ENCODE results near the gene PADI2. TPM values are rescaled to one million over a fixed set of nuclear protein-coding genes. Genes with fewer than 3 reads are reported as not detected.

PADI2 gene
- total and polyA plus RNA-seq, 4 donors = 0.25 to 2.4 (median 0.96) TPM

DNA sequence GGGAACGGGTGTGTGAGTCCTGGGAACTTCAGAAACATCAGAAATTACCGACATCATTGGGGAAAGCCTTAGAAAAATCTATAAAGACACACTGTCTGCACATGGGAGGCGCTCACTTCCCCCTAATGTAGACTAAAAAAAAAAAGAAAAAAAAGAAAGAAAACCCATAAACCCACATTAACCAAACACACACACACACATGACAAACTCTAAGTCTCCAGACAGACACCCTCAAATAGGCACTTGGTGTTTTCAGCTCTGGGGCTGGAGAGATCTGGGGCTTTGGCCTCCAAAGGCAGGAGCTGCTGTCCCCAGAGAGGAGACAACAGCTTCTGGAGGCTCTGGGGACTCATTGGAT is 52.2 kb downstream of the PADI2 start:
- DNase-seq (ENCODE audit: low spot score) = no peak
- H3K9ac ChIP-seq (ENCODE audit: low read depth in 1 of 2, low read length in 2 of 2) = no peak overlapping the region
- no peaks in the 10 kb centered on the region for H3K36me3 ChIP-seq (ENCODE audit: control insufficient read depth in 4 of 4, insufficient read depth in 3 of 4, low read depth in 1 of 4, low read length in 3 of 4)
- TF ChIP-seq, protein P1, sequence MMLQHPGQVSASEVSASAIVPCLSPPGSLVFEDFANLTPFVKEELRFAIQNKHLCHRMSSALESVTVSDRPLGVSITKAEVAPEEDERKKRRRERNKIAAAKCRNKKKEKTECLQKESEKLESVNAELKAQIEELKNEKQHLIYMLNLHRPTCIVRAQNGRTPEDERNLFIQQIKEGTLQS (IDR thresholded peaks at IDR 0.05) = no peak
- TF ChIP-seq, protein P2, sequence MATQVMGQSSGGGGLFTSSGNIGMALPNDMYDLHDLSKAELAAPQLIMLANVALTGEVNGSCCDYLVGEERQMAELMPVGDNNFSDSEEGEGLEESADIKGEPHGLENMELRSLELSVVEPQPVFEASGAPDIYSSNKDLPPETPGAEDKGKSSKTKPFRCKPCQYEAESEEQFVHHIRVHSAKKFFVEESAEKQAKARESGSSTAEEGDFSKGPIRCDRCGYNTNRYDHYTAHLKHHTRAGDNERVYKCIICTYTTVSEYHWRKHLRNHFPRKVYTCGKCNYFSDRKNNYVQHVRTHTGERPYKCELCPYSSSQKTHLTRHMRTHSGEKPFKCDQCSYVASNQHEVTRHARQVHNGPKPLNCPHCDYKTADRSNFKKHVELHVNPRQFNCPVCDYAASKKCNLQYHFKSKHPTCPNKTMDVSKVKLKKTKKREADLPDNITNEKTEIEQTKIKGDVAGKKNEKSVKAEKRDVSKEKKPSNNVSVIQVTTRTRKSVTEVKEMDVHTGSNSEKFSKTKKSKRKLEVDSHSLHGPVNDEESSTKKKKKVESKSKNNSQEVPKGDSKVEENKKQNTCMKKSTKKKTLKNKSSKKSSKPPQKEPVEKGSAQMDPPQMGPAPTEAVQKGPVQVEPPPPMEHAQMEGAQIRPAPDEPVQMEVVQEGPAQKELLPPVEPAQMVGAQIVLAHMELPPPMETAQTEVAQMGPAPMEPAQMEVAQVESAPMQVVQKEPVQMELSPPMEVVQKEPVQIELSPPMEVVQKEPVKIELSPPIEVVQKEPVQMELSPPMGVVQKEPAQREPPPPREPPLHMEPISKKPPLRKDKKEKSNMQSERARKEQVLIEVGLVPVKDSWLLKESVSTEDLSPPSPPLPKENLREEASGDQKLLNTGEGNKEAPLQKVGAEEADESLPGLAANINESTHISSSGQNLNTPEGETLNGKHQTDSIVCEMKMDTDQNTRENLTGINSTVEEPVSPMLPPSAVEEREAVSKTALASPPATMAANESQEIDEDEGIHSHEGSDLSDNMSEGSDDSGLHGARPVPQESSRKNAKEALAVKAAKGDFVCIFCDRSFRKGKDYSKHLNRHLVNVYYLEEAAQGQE (IDR thresholded peaks at IDR 0.05) = no peak
- TF ChIP-seq, protein P3, sequence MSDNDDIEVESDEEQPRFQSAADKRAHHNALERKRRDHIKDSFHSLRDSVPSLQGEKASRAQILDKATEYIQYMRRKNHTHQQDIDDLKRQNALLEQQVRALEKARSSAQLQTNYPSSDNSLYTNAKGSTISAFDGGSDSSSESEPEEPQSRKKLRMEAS (IDR thresholded peaks at IDR 0.05) = no peak
- TF ChIP-seq RXRA (IDR thresholded peaks at IDR 0.05) (no peak), SP1 (IDR thresholded peaks at IDR 0.05) (no peak), HNF4G (IDR thresholded peaks at IDR 0.05) (no peak), YY1 (IDR thresholded peaks at IDR 0.05) (no peak), FOXA2 (IDR thresholded peaks at IDR 0.05) (no peak), NR2F2 (IDR thresholded peaks at IDR 0.05) (no peak), RAD21 (IDR thresholded peaks at IDR 0.05) (no peak), EGR1 (IDR thresholded peaks at IDR 0.05; ENCODE audit: low read depth in 2 of 2) (no peak), JUND (IDR thresholded peaks at IDR 0.05) (no peak), TAF1 (conservative IDR thresholded peaks at IDR 0.05) (no peak), FOXA1 (IDR thresholded peaks at IDR 0.05) (no peak)
- TF ChIP-seq, protein P4, sequence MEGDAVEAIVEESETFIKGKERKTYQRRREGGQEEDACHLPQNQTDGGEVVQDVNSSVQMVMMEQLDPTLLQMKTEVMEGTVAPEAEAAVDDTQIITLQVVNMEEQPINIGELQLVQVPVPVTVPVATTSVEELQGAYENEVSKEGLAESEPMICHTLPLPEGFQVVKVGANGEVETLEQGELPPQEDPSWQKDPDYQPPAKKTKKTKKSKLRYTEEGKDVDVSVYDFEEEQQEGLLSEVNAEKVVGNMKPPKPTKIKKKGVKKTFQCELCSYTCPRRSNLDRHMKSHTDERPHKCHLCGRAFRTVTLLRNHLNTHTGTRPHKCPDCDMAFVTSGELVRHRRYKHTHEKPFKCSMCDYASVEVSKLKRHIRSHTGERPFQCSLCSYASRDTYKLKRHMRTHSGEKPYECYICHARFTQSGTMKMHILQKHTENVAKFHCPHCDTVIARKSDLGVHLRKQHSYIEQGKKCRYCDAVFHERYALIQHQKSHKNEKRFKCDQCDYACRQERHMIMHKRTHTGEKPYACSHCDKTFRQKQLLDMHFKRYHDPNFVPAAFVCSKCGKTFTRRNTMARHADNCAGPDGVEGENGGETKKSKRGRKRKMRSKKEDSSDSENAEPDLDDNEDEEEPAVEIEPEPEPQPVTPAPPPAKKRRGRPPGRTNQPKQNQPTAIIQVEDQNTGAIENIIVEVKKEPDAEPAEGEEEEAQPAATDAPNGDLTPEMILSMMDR (IDR thresholded peaks at IDR 0.05; ENCODE audit: low read depth, low read length, missing input control) = no peak
- TF ChIP-seq, protein P5, sequence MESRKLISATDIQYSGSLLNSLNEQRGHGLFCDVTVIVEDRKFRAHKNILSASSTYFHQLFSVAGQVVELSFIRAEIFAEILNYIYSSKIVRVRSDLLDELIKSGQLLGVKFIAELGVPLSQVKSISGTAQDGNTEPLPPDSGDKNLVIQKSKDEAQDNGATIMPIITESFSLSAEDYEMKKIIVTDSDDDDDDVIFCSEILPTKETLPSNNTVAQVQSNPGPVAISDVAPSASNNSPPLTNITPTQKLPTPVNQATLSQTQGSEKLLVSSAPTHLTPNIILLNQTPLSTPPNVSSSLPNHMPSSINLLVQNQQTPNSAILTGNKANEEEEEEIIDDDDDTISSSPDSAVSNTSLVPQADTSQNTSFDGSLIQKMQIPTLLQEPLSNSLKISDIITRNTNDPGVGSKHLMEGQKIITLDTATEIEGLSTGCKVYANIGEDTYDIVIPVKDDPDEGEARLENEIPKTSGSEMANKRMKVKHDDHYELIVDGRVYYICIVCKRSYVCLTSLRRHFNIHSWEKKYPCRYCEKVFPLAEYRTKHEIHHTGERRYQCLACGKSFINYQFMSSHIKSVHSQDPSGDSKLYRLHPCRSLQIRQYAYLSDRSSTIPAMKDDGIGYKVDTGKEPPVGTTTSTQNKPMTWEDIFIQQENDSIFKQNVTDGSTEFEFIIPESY (IDR thresholded peaks at IDR 0.05) = no peak
- H3K9me3 ChIP-seq (ENCODE audit: control insufficient read depth in 4 of 4, low read length in 3 of 4) = no peaks in the 10 kb centered on the region
- peaks cover 3 to 17% (median 9%) of the 10 kb centered on the region in 4 donors for H3K4me1 ChIP-seq (ENCODE audit: control insufficient read depth in 4 of 4, insufficient read depth in 4 of 4, low read length in 3 of 4)
- WGBS = 79% methylated on average over 3 of the region's 3 CpGs
- H3K4me3 ChIP-seq (ENCODE audit: low read depth in 1 of 3, low read length in 3 of 3) = no peak overlapping the region
- H3K27ac ChIP-seq (ENCODE audit: low read depth in 1 of 2, low read length in 2 of 2) = no peak overlapping the region
- no peaks in the 10 kb centered on the region for H3K27me3 ChIP-seq (ENCODE audit: control insufficient read depth in 4 of 4, insufficient read depth in 4 of 4, low read length in 3 of 4)

Measured in liver (tissue), 9 donors.